NCI-H446 (cell line): Measurements from ENCODE around the gene PSRC1.
"Not testable (repeated sequence)": the region's sequence is repeated elsewhere in the genome, so short reads cannot be mapped to it uniquely, and the experiment has no call there.

ENCODE experiments used
- DNase-seq, 2 experiments: peaks; one replicate each; lab custom pipeline; 2025; lab: John Stamatoyannopoulos, UW

Gene PSRC1

DNA sequence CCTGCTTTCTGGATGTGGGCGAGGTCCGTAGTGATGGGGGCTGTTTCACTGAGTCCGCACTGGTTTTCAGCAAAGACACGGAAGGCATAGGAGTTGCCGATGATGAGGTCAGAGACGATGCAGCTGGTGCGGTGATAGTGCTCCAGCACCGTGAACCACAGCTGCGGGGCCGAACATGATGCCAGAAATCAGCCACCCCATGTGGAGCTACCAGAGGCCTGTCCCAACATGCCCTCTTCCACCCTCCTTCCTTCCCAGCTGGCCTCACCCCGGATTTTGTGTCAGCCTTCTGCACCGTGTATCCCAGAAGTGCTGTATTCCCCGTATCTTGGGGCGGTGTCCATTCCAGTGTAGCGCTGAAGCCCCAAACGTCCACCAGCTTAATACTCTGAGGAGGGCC lies 13.8 kb upstream of the PSRC1 start:
- DNase-seq: peak in 1 of 2 experiments; percentile 24

DNA sequence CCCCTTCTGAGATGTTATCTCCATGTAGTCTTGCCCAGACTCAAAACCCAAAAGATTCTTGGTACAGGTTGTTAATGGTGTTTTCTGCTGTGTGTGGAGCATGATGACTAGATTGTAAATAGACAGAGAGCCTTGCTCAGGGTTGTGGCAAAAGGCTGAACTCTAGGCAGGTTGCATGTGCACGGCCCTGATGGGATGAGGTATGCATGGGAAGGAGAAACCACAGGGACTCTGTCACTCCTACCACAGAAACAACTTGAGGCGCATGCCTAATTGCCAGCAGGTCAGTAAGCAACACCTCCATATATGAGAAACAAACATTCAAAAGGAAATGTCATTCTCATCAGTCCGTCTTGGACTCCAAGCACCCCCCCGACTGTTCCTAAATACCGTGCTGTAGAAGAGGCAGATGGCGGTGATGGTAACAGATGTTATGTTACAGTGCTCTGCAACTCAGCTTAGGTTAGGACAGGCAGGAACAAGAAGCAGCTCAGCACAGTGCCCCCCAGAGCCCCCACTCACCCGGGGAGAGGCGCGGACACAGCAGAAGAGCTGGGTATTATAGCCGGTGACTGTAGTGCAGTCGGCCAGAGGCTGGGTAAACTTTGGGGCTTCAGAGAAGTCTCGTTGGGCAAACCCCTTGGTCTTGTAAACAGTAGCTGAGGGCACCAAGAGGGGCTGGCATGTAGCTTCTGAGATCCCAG lies 12.9 kb upstream of the PSRC1 start:
- peak in 1 of 2 experiments; percentile 52 for DNase-seq

DNA sequence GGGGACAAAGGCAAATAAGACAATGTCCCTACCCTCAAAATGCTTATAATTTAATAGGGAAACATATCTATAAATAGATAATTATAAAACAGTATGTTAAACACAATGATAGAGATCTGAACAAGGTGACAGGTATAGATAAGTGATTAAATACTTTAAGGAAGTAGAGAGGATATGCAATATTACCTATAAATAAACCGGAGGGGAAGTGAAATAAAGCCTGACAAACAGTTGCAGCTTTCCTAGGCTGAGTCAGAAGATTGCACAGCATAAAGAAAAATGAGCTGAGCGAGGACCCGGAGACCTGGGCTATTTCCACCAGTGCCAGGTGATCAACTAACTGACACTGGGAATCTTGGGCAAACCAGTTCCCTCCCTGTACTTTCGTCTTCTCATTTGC lies 11.5 kb upstream of the PSRC1 start:
- no peak for DNase-seq

DNA sequence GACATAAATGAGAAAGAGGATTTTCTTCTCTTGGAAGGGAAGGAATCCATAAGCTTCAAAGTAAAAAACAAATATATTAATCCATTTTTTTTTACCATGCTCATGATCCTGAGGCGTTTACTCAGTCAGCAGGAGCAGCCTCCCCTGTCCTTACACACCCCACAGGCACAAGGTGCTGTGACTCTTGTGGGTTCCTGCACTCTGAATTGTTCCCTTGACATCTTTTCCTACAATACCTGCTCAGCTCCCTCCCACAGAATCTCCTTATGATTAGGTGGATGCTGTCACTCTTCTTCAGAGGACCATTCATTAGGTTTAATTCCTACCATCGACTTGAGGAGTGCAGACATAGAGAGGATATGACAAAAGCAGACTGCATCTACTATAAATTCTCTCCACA lies 10.1 kb upstream of the PSRC1 start:
- DNase-seq: no peak

DNA sequence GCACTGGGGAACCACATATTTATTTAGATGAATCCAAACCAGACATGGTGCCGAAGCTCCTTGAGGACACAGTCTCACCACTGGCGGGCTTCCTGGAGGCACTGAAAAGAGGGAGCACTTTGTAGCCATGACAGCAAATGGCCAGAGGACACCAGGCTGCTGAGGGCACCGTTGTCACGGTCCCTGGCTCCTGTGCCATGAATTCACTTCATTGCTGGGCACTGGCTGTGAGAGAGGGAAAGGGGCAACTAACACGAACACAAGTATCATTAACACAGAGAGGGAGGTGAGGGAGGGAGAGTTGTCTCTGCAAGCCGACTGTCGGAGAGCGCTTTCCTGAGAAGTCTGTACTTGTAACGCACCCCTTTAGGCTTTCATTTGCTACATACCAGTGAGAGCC lies 9.4 kb upstream of the PSRC1 start:
- no peak for DNase-seq

DNA sequence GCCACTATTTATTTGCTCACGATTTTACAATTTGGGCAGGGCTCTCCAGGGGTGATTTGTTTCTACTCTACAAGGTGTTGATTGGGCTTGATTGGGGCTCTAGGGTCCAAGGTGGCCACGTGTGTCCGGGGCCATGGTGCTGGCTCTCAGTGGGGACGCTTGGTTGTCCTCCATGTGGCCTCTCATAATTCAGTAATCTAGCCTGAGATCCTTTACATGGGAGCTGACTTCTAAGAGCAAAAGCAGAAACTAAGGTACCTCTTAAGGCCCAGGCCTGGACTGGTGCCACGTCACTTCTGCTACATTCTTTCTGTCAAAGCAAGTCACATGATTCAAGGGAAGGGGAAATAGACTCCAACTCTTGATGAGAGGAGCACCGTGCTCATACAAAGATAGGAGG lies 8.1 kb upstream of the PSRC1 start:
- no peak for DNase-seq

DNA sequence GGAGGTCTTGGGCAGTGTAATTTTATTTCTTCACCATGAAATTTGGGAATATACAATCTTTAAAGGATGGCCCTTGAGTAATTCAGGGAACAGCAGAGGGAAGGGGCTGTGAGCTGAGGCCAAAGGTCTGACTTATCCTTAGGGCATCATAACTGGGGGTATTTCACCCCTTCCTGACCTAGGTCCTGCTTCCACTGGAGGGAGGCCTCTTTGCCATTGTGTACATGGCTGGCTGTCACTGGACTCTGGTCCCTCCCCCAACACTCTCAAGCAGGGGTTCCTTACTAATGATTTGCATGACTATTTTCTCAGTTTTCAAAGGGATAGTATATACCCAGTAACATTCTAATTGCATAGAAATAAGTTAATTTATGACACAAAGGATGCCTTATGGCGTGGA lies 7.2 kb upstream of the PSRC1 start:
- DNase-seq: no peak

DNA sequence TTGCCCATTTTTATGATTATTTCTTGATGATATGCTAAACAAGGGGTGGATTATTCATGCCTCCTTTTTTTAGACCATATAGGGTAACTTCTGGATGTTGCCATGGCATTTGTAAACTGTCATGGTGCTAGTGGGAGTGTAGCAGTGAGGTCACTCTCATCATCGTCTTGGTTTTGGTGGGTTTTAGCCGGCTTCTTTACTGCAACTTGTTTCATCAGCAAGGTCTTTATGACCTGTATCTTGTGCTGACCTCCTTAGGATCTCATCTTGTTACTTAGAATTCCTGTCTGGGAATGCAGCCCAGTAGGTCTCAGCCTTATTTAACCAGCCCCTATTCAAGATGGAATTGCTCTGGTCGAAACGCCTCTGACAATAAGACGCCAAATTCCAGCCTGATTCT lies 3.8 kb upstream of the PSRC1 start:
- DNase-seq: not testable (repeated sequence)

DNA sequence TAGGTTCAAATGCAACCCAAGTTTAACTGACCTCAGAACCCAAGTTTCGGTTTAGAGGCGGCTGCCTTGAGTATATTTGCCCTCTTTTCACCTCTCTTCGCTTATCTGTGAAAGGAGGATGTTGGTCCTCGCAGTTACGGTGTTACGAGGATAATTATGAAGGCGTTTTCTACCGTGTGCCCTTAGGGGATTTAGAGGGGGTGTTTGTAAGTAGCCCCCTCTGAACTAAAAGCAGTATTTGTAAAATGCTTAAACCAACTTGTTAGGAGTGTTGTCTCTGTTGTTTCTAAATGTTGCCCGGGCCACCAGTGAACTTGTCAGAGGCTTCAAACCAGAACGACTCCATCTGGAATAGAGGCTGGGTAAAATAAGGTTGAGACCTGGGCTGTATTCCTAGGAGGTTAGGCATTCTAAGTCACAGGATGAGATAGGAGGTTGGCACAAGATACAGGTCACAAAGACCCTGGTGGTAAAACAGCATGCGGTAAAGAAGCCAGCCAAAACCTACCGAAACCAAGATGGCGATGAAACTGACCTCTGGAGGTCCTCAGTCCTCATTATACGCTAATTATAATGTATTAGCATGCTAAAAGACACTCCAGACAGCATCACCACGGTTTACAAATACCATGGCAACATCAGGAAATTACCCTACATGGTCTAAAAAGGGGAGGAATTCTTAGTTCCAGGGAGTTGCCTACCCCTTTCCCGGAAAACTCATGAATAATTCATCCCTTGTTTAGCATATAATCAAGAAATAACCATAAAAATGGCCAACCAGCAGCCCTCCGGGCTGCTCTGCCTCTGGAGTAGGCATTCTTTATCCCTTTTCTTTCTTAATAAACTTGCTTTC lies 1.0 kb upstream of the PSRC1 start:
- DNase-seq: no peak

DNA sequence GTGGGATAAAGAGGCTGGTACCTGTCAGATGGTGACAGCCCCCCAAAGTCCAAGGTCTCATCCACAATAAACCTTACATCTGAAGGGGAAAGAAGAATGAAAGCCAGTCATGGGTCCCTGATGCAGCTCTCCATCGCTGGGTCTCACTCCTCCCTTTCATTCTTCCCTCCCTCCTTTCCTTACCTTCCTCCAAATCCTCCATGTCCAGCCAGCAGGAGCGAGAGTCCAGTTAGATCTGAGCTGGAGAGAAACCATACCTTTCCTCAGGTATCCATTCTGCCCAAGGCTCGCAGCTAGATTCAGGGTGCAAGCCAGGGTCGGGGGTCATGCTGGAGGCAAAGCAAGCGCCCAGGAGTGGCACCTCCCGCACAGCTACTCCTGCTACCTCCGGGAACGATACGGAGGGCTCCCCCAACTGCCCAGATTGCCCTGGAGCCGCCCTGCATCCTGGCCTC lies 421 bp downstream of the PSRC1 start:
- no peak for DNase-seq

DNA sequence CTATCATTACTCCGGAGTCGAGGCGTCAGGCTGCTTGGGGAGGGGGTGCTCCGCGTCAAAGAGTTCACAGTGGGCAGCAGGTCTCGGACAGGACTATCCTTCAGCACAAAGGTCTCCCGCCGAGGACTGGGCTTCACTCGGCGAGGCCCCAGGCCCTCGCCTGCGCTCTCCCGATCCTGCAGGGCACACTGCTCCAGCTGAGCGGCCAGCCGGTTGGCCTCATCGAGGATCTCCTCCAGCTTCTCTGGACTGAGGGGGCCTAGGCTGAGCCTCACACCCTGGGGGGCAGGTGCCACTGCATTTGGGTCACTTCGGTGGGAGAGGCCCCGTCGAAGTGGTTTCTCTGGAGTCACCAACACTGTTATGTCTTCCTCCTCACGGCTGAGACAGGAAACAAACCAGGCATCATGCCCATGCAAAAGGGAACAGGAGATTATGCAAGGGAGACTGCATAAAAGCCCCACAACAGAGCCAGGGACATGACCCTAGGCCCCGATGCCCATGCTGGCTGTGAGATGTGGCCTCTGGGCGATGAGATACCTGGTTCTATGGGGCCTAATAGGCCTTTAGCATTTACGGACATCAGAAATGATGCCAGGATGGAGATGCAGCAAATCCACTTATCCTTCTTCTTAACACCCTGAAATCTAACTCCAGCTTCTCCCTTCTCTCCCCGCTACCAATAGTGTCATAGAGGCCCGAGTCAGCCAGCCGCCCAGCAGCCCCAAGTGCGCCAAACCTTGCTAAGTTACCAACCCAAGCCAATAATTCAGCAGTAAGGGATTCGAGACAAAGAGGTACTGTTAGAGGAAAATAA lies 1.1 kb downstream of the PSRC1 start:
- no peak for DNase-seq

DNA sequence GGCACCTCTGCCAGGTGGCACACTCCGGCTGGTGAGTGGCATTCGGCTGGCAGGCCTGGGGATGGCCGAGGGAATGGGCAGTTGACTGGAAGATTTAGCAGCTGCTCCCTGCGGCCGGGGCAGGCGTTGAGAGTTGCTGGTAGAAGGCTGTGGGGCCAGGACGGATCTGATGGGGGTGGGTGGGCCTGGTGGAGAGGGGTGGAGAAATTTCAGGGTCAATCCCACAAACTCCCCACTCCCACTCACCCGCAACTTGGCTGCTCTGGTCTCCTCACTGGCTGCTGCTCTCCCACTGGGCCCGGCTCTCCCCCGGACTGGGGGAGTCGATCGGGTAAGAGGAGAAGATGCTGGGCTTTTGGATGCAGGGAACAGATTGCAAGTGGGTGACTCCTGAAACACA lies 2.1 kb downstream of the PSRC1 start:
- no peak for DNase-seq

DNA sequence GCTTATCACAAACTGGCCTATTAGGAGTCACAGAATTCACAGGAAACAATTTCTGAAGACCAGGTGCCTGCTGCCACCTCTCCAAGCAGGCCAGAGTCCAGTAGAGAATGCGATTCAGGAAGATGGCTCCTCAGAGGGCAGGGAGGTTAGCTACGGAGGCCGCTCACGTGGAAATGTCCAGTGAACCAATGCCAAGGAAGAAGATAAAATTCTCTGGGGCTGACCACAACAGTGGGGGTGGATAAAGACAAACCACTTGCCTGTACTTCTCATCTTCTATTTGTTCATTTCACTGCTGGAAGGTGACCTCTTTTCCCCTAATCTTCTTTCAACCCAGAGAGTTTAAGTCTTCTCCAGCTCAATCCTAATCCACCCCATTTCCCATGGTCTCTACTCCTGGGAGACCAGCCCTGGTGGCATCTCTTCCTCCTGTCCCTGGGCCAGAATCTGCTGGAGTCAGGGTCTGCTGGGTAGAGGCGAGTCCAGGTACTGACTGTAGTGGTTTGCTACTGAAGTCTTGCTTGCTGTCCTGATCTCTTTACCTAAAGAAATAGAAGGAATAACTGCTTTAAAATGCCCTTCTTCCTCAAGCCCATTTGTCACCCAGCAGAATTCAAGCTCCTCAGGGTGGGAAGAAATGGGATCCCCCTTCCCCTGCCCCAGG lies 3.2 kb downstream of the PSRC1 start:
- no peak for DNase-seq

DNA sequence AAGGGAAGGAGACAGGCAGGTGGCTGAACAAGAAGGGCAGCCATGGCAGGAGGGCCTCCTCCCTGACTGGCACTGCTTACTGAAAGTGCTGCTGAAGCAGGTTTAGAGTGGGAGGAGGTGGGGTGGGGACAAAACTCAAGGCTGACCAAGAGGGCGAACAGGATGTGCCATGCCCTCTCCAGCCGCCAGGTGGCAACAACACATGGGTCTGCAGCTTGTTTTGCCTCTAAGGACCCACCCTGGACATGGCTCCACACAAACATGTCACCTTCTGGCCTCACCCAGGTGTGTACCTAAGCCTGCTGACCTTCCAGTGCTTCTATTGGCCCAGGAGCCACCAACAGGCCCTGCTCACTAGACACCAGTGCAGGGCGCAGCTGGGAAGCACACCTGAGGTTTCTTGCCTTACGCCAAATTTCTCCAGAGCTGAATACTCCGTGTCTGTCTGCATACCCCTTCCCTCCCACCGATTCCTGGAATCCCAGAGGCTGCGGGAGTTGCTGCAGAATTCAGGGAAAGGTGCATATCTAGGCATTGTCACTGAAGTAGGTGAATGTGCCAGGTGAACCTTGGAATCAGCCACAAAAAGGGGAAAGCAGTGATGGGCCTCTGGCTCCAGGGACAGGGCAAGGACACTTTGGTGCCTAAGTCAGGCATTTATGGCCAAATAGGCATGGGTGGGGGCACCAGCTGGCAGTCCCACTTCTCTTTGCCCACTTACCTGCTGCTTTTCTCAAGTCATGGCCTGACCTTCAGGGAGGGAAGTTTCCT lies 5.3 kb downstream of the PSRC1 start:
- DNase-seq: peak; percentile 38 to 67

DNA sequence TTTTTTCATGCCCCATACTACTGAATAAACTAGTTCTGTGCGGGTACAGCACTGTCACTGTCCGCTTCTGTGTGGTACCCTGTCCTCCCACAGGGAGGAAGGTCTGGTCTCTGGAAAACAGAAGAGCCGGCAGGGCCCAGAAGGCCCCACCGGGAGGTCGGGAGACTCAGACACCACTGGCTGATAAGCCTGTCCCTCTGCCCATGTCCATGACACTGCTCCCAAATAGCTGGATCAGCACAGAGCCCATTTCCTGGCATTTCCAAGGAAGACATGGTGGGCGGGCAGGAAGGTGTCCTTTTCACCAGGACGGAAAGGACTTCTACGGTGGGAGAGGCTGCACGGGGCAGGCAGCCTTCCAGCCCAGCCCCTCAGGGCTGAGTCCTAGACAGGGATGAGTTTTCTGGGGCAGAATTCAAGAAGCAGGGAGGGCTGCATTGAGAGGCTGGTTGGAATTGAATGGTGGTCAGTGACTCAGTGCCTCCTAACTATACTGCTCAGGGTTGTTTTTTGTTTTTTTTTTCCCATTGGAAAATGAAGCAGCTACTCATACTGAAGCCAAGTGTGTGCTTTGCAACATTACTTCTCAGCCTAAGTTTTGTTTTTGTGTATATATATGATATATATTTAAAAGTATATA lies 7.1 kb downstream of the PSRC1 start:
- no peak for DNase-seq

DNA sequence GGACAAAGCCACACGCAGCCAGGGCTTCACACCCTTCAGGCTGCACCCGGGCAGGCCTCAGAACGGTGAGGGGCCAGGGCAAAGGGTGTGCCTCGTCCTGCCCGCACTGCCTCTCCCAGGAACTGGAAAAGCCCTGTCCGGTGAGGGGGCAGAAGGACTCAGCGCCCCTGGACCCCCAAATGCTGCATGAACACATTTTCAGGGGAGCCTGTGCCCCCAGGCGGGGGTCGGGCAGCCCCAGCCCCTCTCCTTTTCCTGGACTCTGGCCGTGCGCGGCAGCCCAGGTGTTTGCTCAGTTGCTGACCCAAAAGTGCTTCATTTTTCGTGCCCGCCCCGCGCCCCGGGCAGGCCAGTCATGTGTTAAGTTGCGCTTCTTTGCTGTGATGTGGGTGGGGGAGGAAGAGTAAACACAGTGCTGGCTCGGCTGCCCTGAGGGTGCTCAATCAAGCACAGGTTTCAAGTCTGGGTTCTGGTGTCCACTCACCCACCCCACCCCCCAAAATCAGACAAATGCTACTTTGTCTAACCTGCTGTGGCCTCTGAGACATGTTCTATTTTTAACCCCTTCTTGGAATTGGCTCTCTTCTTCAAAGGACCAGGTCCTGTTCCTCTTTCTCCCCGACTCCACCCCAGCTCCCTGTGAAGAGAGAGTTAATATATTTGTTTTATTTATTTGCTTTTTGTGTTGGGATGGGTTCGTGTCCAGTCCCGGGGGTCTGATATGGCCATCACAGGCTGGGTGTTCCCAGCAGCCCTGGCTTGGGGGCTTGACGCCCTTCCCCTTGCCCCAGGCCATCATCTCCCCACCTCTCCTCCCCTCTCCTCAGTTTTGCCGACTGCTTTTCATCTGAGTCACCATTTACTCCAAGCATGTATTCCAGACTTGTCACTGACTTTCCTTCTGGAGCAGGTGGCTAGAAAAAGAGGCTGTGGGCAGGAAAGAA lies 8.1 kb downstream of the PSRC1 start:
- no peak for DNase-seq

DNA sequence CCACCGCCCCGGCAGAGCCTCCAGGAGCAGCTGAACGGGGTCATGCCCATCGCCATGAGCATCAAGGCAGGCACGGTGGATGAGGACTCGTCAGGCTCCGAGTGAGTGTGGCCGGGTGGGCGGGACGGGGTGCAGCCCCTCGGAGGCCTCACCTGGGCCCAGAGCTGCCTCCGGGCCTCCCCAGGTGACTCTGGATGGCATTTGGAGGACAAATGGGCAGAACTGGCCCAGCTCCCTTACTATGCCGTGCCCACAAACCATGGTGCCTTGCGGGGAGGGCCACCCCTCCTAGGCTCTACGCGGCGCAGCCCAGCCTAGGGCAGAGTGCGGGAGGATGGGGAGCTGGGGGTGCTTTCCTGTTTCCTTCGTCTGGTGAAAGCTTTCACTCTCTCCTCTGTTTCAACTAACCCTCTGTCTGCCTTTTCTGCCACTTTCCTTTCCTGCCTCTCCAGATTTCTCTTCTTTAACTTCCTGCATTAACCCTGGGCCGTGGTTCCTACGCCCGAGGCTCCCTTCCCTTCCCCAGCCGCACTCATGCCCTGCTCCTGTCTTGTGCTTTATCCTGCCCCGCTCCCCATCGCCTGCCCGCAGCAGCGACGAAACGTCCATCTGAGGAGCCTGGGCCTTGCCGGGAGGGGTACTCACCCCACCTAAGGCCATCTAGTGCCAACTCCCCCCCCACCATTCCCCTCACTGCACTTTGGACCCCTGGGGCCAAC lies 9.2 kb downstream of the PSRC1 start:
- DNase-seq: no peak

DNA sequence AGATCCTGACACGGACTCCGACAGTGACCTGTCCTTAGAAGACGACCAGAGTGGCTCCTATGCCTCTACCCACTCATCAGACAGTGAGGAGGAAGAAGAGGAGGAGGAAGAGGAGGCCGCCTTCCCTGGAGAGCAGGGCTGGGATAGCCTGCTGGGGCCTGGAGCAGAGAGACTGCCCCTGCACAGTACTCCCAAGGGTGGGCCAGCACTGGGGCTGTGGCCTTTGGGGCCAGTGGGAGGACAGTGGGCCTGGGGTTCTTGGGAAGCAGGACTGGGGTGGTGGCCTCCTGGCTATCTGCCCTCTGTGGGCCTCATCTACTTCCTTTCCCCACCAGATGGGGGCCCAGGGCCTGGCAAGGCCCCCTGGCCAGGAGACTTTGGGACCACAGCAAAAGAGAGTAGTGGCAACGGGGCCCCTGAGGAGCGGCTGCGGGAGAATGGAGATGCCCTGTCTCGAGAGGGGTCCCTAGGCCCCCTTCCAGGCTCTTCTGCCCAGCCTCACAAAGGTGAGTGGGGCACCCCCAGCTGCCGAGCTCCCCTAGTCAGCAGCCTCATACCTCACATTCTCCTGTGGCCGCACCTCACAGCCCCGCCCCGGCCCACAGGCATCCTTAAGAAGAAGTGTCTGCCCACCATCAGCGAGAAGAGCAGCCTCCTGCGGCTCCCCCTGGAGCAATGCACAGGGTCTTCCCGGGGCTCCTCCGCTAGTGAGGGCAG lies 10.0 kb downstream of the PSRC1 start:
- no peak for DNase-seq
